Activated CD4-positive, alpha-beta T cell treated with anti-CD3 and anti-CD28 coated beads for 1 hour (primary cell): ENCODE data around the gene RHOG.
"Not testable (repeated sequence)": the region's sequence is repeated elsewhere in the genome, so short reads cannot be mapped to it uniquely, and the experiment has no call there.

Experiments used
- DNase-seq: peaks from one replicate; pipeline ENCODE4 v3.0.0-alpha.2; 2020

Gene RHOG

GRCh38 chr11:3807909-3808860, 32.6 kb downstream of the RHOG start, which contains the start of gene PGAP2:
Gene PGAP2 (plus strand): TSS chr11:3808560. CDS start chr11:3811260, 2,700 bp downstream.
- DNase-seq, result peak; percentile 30

- no peak for DNase-seq
Observed at GRCh38 chr11:3803726-3804495, 36.8 kb downstream of the RHOG start.

DNA sequence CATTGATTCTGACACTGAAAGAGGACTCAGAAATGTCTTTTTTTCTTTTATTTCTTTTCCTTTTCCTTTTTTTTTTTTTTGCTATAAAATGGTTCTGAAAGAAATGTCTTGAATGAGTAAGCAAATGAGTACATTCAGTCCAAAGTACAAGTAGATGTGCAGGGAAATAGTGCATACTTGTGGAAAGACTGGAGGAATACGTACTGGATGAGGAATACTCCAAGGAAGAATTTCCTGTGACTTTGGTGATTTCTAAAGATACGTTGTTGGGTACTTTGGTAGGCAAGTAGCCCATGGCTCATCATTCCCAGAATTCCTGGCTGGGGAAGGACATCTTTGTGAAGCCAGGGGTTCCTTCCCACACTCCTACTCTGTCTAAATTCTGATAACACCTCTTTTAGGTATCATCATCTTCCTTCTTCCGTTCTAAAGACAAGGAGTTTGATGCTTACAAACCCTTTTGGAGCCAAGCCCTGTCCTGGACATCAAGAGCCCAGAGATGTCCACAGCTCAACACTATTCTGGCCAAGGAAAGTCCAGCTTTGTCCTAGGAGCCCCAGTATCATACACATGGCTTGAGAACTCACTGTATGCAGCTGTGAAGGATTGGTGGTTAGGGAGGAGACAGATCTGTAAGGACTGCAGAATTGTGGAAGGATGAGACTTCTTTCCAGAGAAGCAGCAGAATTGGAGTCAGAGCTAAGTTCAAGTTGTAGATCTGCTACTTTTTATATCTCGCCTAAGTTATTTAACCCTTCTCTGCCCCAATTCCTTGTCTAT, 38.6 kb downstream of the RHOG start:
- DNase-seq, result no peak

GRCh38 chr11:3799873-3800272, 40.9 kb downstream of the RHOG start:
- DNase-seq, result no peak

DNA sequence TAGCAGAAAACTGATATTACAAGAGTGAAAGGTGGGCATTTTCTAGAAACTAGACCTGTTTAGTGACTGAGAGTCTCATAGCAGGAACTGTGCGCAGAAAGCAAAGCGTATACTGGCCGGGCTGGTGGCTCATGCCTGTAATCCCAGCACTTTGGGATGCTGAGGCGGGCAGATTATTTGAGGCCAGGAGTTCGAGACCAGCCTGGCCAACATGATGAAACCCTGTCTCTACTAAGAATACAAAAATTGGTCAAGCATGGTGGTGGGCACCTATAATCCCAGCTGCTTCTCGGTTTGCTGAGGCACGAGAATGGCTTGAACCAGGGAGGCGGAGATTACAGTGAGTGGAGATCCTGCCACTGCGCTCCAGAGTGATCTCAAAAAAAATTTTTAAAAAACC, 41.6 kb downstream of the RHOG start:
- no peak for DNase-seq

DNA sequence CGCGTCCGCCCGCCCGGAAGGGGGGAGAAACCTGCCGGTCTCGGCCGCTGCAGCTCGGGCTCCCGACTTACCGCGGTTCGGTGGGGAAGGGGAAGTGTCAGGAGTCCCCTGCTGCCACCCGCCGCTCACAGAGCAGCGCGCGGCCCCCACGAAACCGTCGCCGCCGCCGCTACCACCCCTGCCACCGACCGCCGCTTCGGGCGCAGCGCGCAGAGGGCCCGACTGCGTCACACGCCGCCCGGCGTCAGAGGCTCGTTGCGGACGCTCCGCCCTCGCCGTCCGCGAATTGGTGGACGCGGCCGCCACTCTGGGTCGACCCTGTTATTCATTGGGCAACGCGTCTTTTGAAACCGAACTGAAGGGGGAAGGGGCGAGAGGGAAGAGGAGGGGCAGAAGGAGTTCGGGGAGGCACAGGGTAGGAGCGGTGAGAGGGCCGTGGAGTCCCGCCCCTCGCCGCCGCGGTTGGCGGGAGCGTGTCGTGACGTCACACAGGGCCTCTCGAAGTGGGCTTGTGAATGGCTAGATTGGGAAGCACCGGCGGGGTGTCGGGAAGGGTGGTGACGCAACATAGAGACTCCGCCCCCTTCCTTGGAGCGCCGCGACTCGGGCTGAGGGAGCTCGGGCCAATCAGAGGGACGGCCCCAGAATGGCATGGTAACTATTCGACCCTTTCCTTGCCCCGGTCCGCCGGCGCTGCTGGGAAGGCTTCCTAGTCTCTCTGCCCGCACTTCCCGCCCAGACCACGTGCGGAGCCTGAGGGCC, 43.2 kb downstream of the RHOG start, which contains the start of gene NUP98:
Gene NUP98, minus strand, starts transcription at position 226 of the 762 bp plus-strand sequence. CDS start 15,437 bp downstream, outside the sequence.
- DNase-seq, result peak; percentile 100

- DNase-seq, result no peak
Observed at GRCh38 chr11:3796801-3797328, 43.9 kb downstream of the RHOG start.

- DNase-seq, result no peak
Observed at GRCh38 chr11:3796346-3796745, 44.4 kb downstream of the RHOG start.

- DNase-seq, result no peak
Observed at GRCh38 chr11:3796002-3796311, 44.8 kb downstream of the RHOG start.

DNA sequence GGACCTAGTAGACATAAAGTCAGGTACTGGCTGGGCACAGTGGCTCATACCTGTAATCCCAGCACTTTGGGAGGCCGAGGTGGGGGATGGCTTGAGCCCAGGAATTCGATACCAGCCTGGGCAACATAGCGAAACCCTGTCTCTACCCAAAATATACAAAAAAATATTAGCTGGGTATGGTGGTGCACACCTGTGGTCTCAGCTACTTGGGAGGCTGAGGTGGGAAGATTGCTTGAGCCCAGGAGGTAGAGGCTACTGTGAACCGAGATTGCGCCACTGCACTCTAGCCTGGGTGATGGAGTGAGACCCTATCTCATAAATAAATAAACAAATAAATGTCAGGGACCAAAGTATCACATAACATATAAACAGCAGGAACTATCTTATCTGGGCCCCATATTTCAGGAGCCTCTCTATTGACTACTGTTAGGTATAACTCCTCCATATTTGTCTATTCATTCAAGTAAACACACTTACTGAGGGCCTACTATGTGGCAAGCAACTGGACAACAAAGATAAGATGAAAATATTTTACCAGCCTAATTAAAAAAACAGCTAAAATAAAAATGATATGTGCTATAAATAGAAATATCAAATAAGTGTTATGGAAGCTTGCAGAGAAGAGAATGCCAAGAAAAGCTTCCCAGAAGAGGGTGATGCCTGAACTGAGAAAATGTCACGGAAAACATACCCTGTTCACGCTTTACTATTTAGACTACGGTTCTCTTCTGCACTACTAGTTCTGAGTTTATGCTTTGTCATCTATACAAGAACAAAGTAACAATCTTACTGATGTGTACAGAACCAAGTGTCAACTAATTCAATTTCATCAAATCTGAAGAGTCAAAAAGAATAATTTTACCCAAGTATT, 45.4 kb downstream of the RHOG start:
- no peak for DNase-seq

- DNase-seq, result not testable (repeated sequence)
Observed at GRCh38 chr11:3794387-3794786, 46.4 kb downstream of the RHOG start.

DNA sequence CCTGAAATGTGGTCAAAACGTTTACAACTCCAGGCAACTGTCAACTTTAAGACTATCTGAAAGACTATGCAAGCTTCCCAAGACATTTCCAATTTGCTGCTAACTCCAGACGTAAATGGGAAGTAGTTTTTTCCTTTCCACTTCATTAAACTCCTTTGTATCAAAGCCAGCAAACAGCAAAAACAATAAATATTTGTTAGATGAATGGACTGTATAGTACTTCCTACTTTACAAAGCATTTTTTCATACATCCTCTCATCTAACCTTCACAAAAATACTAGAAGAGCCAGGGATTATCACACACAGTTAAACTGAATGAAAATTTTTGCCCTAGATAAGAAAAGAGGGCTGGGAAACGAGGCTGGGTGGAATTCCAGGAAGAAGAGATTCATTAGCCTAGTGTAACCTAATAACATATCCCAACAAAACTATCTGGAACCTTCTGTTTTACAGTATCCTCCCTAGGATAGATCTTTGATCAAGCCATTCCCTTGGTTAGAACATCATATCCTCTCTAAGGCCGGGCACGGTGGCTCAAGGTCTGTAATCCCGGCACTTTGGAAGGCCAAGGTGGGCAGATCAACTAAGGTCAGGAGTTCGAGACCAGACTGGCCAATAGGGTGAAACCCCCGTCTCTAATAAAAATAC, 53.9 kb downstream of the RHOG start:
- no peak for DNase-seq

- no peak for DNase-seq
Observed at GRCh38 chr11:3783611-3784010, 57.1 kb downstream of the RHOG start.

DNA sequence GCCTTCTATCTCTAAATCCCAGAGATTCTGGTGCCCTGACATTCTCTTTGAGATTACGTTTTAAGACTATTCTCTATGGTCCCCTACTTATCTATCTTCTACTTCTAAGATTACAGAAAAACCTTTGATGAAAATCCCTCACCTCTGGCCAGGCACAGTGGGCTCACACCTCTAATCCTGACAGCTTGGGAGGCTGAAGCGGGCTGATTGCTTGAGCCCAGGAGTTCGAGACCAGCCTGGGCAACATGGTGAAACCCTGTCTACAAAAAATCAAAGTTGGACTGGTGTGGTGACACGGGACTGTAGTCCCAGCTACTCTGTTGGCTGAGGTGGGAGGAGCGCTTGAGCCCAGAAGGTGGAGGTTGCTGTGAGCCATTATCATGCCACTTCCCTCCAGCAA, 57.8 kb downstream of the RHOG start:
- DNase-seq, result no peak

DNA sequence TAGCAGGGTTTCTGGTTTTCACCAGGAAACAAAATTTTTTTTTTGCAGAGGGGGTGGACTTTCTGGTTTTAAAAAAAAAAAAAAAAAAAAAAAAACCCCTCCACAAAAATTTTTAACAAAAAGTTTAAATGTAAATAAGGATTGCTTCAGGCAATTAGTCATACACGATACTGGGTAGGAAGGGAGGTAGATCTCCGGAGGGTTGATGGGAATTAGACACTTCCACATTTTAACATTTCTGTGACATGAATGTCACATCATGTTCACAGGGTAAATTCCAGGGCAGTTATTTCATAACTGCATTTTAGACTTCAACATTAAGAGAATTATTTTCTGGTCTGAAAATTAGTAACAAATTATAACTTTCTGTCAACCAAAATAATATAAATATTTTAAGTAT, 59.3 kb downstream of the RHOG start:
- no peak for DNase-seq
